Measurements from ENCODE around the gene ZNF880. TPM values are rescaled to one million over a fixed set of nuclear protein-coding genes. Genes with fewer than 3 reads are reported as not detected.

The ZNF880 gene
- total RNA-seq, 2 donors from 2014 or later: 8.5 to 9.6 TPM

GRCh38 chr19:52415711-52416110, 46.0 kb downstream of the ZNF880 start:
- ATAC-seq (no peak), DNase-seq (ENCODE audit: low spot score in 2 of 2) (no peak)
- H3K36me3 Mint-ChIP-seq: peaks cover 56 to 70% of the 10 kb centered on the region in 2 donors
- no peak overlapping the region for H3K27ac Mint-ChIP-seq
- peaks cover 57 to 64% of the 10 kb centered on the region in 2 donors for H3K9me3 Mint-ChIP-seq

- no peak for DNase-seq (ENCODE audit: low spot score in 2 of 2)
- peaks cover 38 to 63% of the 10 kb centered on the region in 2 donors for H3K36me3 Mint-ChIP-seq
- H3K9me3 Mint-ChIP-seq: peaks cover 34 to 39% of the 10 kb centered on the region in 2 donors
- ATAC-seq: no peak
- H3K27ac Mint-ChIP-seq: no peak within 1 kb of the TSS
Observed at GRCh38 chr19:52428937-52429336, 59.2 kb downstream of the ZNF880 start, which contains the start of gene ZNF534. Gene ZNF534, plus strand, starts transcription at chr19:52429148. Its CDS starts 2,327 bp downstream, at chr19:52431475.

Other genes with a start within 250 kb of the ZNF880 start
- gene ZNF616, start 230.0 kb upstream of the ZNF880 start, total RNA-seq: 10 to 100 TPM in 1 of 2 donors, 1 to 10 TPM in 1; 9.6 to 10.9 TPM
- 10 to 100 TPM; 11.8 to 11.9 TPM for gene ZNF836, start 198.3 kb upstream of the ZNF880 start, total RNA-seq
- gene PPP2R1A, start 179.9 kb upstream of the ZNF880 start, total RNA-seq: 100 to 1,000 TPM; 160 to 231 TPM
- gene ZNF766, start 100.3 kb upstream of the ZNF880 start, total RNA-seq: 10 to 100 TPM; 22.4 to 24.2 TPM
- 1 to 10 TPM; 2.0 to 9.9 TPM for gene ZNF480, start 72.8 kb upstream of the ZNF880 start, total RNA-seq
- gene ZNF610, start 33.7 kb upstream of the ZNF880 start, total RNA-seq: 1 to 10 TPM in 1 of 2 donors, under 1 TPM in 1; 0.58 to 1.1 TPM
- gene ZNF528, start 27.9 kb downstream of the ZNF880 start, total RNA-seq: 1 to 10 TPM; 4.8 to 6.7 TPM
- gene ZNF534, start 59.2 kb downstream of the ZNF880 start, total RNA-seq: not detected
- under 1 TPM; 0.47 to 0.57 TPM for gene ZNF578, start 83.6 kb downstream of the ZNF880 start, total RNA-seq
- gene ZNF808, start 157.7 kb downstream of the ZNF880 start, total RNA-seq: 10 to 100 TPM; 22.5 to 32.7 TPM
- gene ZNF701, start 200.4 kb downstream of the ZNF880 start, total RNA-seq: 10 to 100 TPM; 18.7 to 26.4 TPM

All from activated naive CD4-positive, alpha-beta T cell treated with anti-CD3 and anti-CD28 coated beads, Interleukin-2, amount 50 U/mL, for 72 hours (primary cell).